ENCODE data around the gene CMTM7.

The CMTM7 gene

GRCh38 chr3:32493437-32494414 lies 102.1 kb downstream of the CMTM7 start:
- DNase-seq, result no peak

GRCh38 chr3:32495085-32495484 lies 103.4 kb downstream of the CMTM7 start:
- no peak for DNase-seq

GRCh38 chr3:32495609-32496008 lies 104.0 kb downstream of the CMTM7 start:
- no peak for DNase-seq

GRCh38 chr3:32498252-32498651 lies 106.6 kb downstream of the CMTM7 start:
- no peak for DNase-seq

GRCh38 chr3:32498992-32499391 lies 107.3 kb downstream of the CMTM7 start:
- DNase-seq, result no peak

GRCh38 chr3:32499585-32499984 lies 107.9 kb downstream of the CMTM7 start:
- DNase-seq, result no peak

- no peak for DNase-seq
Observed at GRCh38 chr3:32500231-32500630, 108.6 kb downstream of the CMTM7 start.

GRCh38 chr3:32500880-32501782 lies 109.5 kb downstream of the CMTM7 start:
- no peak for DNase-seq

GRCh38 chr3:32501783-32502117 lies 110.1 kb downstream of the CMTM7 start:
- no peak for DNase-seq

GRCh38 chr3:32502118-32502945 lies 110.7 kb downstream of the CMTM7 start, which contains the start of gene CMTM6:
Gene CMTM6 (minus strand): TSS chr3:32502852. CDS start chr3:32502745, 107 bp downstream.
- no peak for DNase-seq

- no peak for DNase-seq
Observed at GRCh38 chr3:32502946-32503286, 111.3 kb downstream of the CMTM7 start.

All from DMS 273 treated with DMSO at 0.1 percent for 48 hours (cell line).